GM18907 (cell line): ENCODE results near the gene LIG1.
"Not testable (repeated sequence)": the region's sequence is repeated elsewhere in the genome, so short reads cannot be mapped to it uniquely, and the experiment has no call there.

Experiments
- ATAC-seq: cut with Tn5 transposase; IDR thresholded peaks from one replicate; pipeline ENCODE4 v1.9.1; 2021; ENCODE audit warnings: mild to moderate bottlenecking, moderate library complexity; ENCODE audit not compliant: unreplicated experiment

The LIG1 gene

DNA sequence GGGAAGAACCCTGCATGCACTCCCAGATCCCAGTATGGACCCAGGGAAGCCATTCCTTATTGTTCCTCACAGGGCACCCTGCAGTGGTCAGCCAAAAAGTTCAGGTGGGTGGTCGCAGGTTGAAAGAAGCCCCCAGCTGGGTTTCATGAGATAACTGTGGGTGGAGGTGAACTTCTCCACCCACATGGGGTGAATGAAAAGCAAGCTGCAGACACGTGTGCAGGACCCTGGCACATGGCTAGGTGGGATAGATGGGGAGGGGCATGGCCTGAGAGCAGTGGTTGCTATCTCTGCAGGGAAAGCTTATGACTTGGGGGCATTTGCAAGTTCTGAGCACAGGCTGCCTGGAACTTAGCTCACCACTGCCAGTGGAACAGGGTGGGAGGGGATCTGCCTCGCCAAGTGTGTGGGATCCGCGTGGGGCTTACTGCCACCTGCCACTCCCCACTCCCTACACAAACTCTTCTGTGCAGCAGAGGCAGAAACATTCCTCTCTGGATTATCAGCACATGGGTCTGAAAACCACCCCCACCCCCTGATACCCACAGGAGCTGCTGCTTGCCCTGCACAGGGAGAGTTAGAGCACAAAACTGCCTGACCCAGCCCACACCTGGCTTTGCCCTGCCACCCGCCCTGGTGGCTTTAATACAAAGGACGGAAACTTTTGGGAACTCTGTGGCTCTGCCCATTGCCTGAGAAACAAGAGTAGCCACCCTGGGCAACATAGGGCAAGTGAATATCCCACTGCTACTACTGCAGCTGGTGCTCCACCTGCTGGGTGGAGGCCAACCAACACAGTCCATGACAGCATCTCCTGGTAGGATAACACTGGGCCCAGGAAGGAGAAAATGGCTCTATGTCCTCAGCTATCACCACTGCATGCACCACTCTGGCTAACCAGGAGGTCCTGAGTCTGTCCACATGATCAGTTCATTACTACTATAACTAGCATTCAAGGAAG lies 84.0 kb downstream of the LIG1 start:
- ATAC-seq = no peak

GRCh38 chr19:48085076-48085475 lies 85.1 kb downstream of the LIG1 start:
- ATAC-seq = no peak

DNA sequence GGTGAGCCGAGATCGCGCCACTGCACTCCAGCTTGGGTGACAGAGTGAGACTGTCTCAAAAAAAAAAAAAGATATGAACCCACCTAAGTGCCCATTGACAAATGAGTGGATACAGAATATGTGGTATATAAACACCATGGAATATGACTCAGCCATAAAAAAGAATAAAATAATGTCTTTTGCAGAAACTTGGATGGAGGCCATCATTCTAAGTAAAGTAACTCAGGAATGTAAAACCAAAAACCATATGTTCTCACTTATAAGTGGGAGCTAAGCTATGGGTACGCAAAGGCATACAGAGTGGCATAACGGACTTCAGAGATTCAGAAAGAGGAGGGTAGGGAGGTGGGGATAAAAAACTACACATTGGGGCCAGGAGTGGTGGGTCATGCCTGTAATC lies 89.0 kb downstream of the LIG1 start:
- ATAC-seq = no peak

- ATAC-seq = not testable (repeated sequence)
Measured at GRCh38 chr19:48070177-48070769, 99.9 kb downstream of the LIG1 start.

- no peak for ATAC-seq
Measured at GRCh38 chr19:48069435-48069834, 100.7 kb downstream of the LIG1 start.
